Activated CD4-positive, alpha-beta memory T cell treated with anti-CD3 and anti-CD28 coated beads for 36 hours (primary cell): ENCODE data around the gene OTOR. TPM values are rescaled to one million over a fixed set of nuclear protein-coding genes. Genes with fewer than 3 reads are reported as not detected.

ENCODE experiments used
- total RNA-seq, 2 experiments: library from RNA; stranded (reverse); gene quantifications; one replicate each; pipeline ENCODE4 v1.2.3, GENCODE V29; 2021

OTOR gene
- total RNA-seq, 2 experiments from 2014 or later, result not detected

Other genes with a start within 250 kb of the OTOR start
- gene KIF16B, start 174.9 kb upstream of the OTOR start, total RNA-seq, result 1 to 10 TPM; 7.7 to 7.9 TPM
- gene SNRPB2, start 18.3 kb upstream of the OTOR start, total RNA-seq, result 100 to 1,000 TPM; 109 to 110 TPM